Vagina (tissue), 2 donors: ENCODE results near the gene SDR39U1. TPM values are rescaled to one million over a fixed set of nuclear protein-coding genes. Genes with fewer than 3 reads are reported as not detected.

Experiments used
- DNase-seq, 2 donors: peaks; one replicate each; pipeline ENCODE4 v3.0.0-alpha.2; 2017; ENCODE audit errors: extremely low spot score in 2 of 2
- H3K27ac ChIP-seq: fragments of 200-600 bp; sonication (generic); one replicate; pipeline ENCODE4 v1.5.1; 2019
- H3K27me3 ChIP-seq: fragments of 200-600 bp; sonication (generic); one replicate; pipeline ENCODE4 v1.5.1; 2019
- H3K36me3 ChIP-seq, 2 donors: fragments of 200-600 bp; sonication (generic); one replicate each; pipeline ENCODE4 v1.5.1; 2017 to 2019
- H3K4me1 ChIP-seq: fragments of 200-600 bp; sonication (generic); one replicate; pipeline ENCODE4 v1.5.1; 2019
- H3K4me3 ChIP-seq, 2 donors: fragments of 200-600 bp; sonication (generic); 1 replicate in 1 of 2; 2 replicates in 1 of 2; pipeline ENCODE4 v1.5.1; 2016 to 2019
- H3K9me3 ChIP-seq: fragments of 200-600 bp; sonication (generic); one replicate; pipeline ENCODE4 v1.5.1; 2019
- POLR2A ChIP-seq, 2 donors: fragments of 450-650 bp; IDR thresholded peaks; one replicate each; pipeline ENCODE4 v1.6.1; 2017; ENCODE audit warnings: antibody characterized with exemption in 2 of 2, mild to moderate bottlenecking in 2 of 2, moderate library complexity in 2 of 2
- POLR2AphosphoS5 ChIP-seq, 2 donors: sonication (generic); formaldehyde crosslinking; IDR thresholded peaks; one replicate each; pipeline ENCODE4 v1.9.0; 2017; ENCODE audit warnings: antibody characterized with exemption in 2 of 2, mild to moderate bottlenecking in 2 of 2, low read depth in 1 of 2; ENCODE audit not compliant: insufficient read depth in 1 of 2
- intact Hi-C: fragments of 100-400 bp; cut with DNase I; formaldehyde crosslinking; loops from one replicate; pipeline ENCODE4 v1.15.1; 2023
- total RNA-seq: library from RNA; depleted of rRNA; stranded (reverse); fragments of >200 nt; gene quantifications from one replicate; pipeline ENCODE4 v1.2.3, GENCODE V29; 2016
- TF ChIP-seq, protein P1 (sequence below), 3 experiments: fragments of 450-650 bp in 2 of 3; fragments of 200-600 bp in 1 of 3; sonication (generic) in 1 of 3; IDR thresholded peaks; one replicate each; pipeline ENCODE4 v1.5.1; 2017 to 2019; ENCODE audit warnings: antibody characterized with exemption in 3 of 3, mild to moderate bottlenecking in 2 of 3, moderate library complexity in 2 of 3

SDR39U1 gene
- total RNA-seq, 1 donor from 2014 or later: 43.2 TPM

DNA sequence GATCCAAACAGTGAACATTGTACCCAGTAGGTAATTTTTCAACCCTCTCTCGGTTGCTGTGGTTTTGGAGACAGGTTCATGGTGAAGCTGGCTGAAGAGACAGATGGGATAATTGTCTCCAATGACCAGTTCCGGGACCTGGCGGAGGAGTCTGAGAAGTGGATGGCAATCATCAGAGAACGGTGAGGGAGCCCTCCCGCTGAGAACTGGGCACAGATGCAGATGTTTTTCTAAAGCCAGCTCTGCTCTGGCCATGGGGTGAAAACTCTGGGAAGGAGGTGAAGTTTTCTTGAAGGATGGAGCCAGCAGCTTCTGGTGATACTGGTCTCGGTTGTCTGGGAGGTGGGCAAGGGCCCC, 6.6 kb downstream of the SDR39U1 start:
- peaks cover 63% of the 10 kb centered on the region for H3K4me1 ChIP-seq

DNA sequence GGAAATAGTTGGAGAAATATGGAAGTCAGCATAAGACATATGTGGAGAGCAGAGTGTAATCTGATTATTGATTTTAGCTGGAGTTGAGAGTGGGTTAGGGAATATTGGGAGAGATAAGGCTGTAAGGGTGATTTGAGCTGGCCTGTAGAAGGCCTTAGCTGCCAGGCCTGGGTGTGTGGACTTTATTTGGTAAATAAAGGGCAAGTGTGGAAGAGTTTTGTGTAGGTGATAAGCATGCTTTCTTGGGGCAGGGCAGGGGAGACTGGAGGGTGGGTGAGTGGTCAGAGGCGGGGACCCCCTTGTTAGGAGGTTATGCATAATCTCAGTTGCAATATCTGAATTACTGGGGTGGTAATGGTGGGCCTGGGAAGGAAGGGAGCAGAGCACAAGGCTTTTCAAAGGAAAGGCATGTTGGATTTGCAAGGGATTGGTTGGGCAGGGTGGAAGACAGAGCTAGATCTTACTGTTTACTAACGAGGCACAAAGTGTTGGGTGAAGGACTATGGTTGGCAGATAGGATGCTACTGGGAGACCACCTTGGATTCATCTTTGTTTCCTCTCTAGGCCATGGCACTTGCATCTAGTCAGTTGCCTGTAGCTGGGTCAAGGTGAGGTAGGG, 7.3 kb downstream of the SDR39U1 start:
- Histone ChIP-seq H3K27ac (no peak overlapping the region), H3K36me3 (peaks cover 0 to 65% of the 10 kb centered on the region in 2 donors), H3K4me3 (no peak overlapping the region), H3K4me1 (peaks cover 63% of the 10 kb centered on the region), H3K9me3 (no peaks in the 10 kb centered on the region), H3K27me3 (no peaks in the 10 kb centered on the region)
- no peak for TF ChIP-seq POLR2AphosphoS5 (IDR thresholded peaks at IDR 0.05; ENCODE audit: insufficient read depth in 1 of 2, low read depth in 1 of 2)
- intact Hi-C loops: no loop called here
- peak in 1 of 2 donors; percentile 37 for DNase-seq

More for the DNA sequence above, 6.6 kb downstream of the SDR39U1 start:
- no peak for TF ChIP-seq POLR2AphosphoS5 (IDR thresholded peaks at IDR 0.05; ENCODE audit: insufficient read depth in 1 of 2, low read depth in 1 of 2)
- TF ChIP-seq, protein P1, sequence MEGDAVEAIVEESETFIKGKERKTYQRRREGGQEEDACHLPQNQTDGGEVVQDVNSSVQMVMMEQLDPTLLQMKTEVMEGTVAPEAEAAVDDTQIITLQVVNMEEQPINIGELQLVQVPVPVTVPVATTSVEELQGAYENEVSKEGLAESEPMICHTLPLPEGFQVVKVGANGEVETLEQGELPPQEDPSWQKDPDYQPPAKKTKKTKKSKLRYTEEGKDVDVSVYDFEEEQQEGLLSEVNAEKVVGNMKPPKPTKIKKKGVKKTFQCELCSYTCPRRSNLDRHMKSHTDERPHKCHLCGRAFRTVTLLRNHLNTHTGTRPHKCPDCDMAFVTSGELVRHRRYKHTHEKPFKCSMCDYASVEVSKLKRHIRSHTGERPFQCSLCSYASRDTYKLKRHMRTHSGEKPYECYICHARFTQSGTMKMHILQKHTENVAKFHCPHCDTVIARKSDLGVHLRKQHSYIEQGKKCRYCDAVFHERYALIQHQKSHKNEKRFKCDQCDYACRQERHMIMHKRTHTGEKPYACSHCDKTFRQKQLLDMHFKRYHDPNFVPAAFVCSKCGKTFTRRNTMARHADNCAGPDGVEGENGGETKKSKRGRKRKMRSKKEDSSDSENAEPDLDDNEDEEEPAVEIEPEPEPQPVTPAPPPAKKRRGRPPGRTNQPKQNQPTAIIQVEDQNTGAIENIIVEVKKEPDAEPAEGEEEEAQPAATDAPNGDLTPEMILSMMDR (IDR thresholded peaks at IDR 0.05): no peak
- TF ChIP-seq POLR2A (IDR thresholded peaks at IDR 0.05): no peak
- H3K9me3 ChIP-seq: no peaks in the 10 kb centered on the region
- peak overlapping the region; percentile 67 for H3K27ac ChIP-seq
- no peak overlapping the region for H3K4me3 ChIP-seq
- intact Hi-C loops: no loop called here
- peaks cover 0 to 66% of the 10 kb centered on the region in 2 donors for H3K36me3 ChIP-seq
- H3K27me3 ChIP-seq: no peaks in the 10 kb centered on the region
- DNase-seq: no peak

DNA sequence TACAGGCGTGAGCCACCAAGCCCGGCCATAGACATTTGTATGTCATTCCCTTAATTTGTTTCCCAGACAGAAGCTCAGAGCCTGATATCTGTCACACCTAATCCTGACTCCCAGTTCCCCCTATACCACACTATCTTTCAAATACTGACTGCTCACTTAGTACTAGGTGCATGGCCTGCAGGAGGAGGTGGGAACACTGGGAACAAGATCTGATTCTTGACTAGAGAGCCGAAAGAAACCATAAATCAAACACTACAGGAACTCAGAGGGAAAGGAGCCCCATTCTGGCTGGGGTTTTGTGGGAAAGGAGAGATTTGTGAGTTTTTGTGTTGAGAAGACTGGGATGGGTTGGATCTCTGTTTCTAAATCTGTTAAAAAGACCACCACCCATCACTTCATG, 7.9 kb downstream of the SDR39U1 start:
- Histone ChIP-seq H3K27ac (no peak overlapping the region), H3K4me3 (no peak overlapping the region), H3K27me3 (no peaks in the 10 kb centered on the region), H3K4me1 (peaks cover 57% of the 10 kb centered on the region), H3K36me3 (peaks cover 0 to 59% of the 10 kb centered on the region in 2 donors), H3K9me3 (no peaks in the 10 kb centered on the region)
- intact Hi-C loops: loop anchor here (5.0 kb wide), 1 partner anchor 192 kb away; the partner anchor contains the start of gene TINF2
- TF ChIP-seq, protein P1 (IDR thresholded peaks at IDR 0.05): no peak
- TF ChIP-seq POLR2A (IDR thresholded peaks at IDR 0.05) (no peak), POLR2AphosphoS5 (IDR thresholded peaks at IDR 0.05; ENCODE audit: insufficient read depth in 1 of 2, low read depth in 1 of 2) (no peak)
- peak in 1 of 2 donors; percentile 58 for DNase-seq

DNA sequence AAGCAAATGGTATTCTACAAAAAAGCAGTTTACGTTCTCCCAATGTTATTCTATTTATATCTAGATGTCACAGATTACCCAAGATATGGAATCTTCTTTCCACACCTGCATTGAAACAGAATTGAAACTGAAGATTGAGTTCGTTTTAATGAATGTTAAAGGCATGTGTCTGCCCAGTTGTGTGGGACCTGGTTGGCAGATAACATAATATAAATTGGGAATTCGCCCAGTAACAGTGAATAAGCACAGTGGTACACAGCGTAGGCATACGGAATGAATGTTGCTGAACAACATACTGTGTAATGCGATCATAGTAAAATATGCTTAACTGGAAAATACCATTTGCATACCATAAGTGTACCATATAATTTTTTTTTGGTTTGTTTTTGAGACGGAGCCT, 8.5 kb downstream of the SDR39U1 start:
- Histone ChIP-seq H3K36me3 (peaks cover 0 to 52% of the 10 kb centered on the region in 2 donors), H3K9me3 (no peaks in the 10 kb centered on the region), H3K27me3 (no peaks in the 10 kb centered on the region), H3K27ac (no peak overlapping the region), H3K4me3 (no peak overlapping the region), H3K4me1 (peaks cover 61% of the 10 kb centered on the region)
- TF ChIP-seq, protein P1 (IDR thresholded peaks at IDR 0.05): no peak
- TF ChIP-seq POLR2AphosphoS5 (IDR thresholded peaks at IDR 0.05; ENCODE audit: insufficient read depth in 1 of 2, low read depth in 1 of 2) (no peak), POLR2A (IDR thresholded peaks at IDR 0.05) (no peak)
- DNase-seq: no peak
- intact Hi-C loops: loop anchor here (5.0 kb wide), 1 partner anchor 192 kb away; the partner anchor contains the start of gene TINF2

DNA sequence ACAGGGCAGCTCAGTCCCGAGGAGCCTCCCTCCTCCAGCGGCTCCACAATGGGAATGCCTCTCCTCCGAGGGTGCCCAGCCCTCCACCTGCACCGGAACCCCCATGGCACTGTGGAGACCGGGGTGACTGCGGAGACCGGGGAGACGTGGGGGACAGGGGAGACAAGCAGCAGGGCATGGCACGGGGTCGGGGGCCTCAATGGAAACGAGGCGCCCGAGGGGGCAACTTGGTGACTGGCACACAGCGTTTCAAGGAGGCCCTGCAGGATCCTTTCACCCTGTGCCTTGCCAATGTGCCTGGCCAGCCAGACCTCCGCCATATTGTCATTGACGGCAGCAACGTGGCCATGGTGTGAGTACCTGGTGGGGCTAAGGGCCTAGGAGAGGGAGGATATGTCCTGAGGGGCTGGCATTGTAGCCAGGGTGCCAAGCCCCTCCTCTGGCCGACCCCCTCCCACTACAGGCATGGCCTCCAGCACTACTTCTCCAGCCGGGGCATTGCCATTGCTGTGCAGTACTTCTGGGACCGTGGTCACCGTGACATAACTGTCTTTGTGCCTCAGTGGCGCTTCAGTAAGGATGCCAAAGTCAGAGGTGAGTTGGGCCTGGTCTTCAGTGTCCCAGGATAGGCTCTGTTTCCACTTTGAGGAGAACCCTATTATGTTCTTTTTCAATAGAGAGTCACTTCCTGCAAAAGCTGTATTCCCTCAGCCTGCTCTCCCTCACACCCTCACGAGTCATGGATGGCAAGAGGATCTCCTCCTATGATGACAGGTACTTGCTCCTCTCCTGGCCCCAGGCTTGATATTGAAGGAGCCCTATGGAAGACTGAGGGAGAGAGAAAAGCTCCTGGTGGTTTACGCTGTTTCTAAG, 10.1 kb downstream of the SDR39U1 start:
- H3K4me3 ChIP-seq: peak overlapping the region; percentile 2 to 93
- peaks cover 0 to 38% of the 10 kb centered on the region in 2 donors for H3K36me3 ChIP-seq
- peak overlapping the region; percentile 92 for H3K27ac ChIP-seq
- no peaks in the 10 kb centered on the region for H3K9me3 ChIP-seq
- intact Hi-C loops: loop anchor here (2.0 to 5.0 kb wide), 2 partner anchors 100 to 190 kb away; partner anchors contain the start of gene TINF2
- TF ChIP-seq POLR2A (IDR thresholded peaks at IDR 0.05) (no peak), POLR2AphosphoS5 (IDR thresholded peaks at IDR 0.05; ENCODE audit: insufficient read depth in 1 of 2, low read depth in 1 of 2) (no peak)
- TF ChIP-seq, protein P1 (IDR thresholded peaks at IDR 0.05): no peak
- peaks cover 62% of the 10 kb centered on the region for H3K4me1 ChIP-seq
- DNase-seq: peak; percentile 77 to 88
- H3K27me3 ChIP-seq: no peaks in the 10 kb centered on the region
